Measurements from ENCODE around the gene ZNF263. TPM values are rescaled to one million over a fixed set of nuclear protein-coding genes. Genes with fewer than 3 reads are reported as not detected.
"Not testable (repeated sequence)": the region's sequence is repeated elsewhere in the genome, so short reads cannot be mapped to it uniquely, and the experiment has no call there.

Gene ZNF263
- polyA plus RNA-seq, 1 donor (not counting 4 experiments of a cell fraction or from before 2014, with no cell fraction given) = 13.9 TPM

DNA sequence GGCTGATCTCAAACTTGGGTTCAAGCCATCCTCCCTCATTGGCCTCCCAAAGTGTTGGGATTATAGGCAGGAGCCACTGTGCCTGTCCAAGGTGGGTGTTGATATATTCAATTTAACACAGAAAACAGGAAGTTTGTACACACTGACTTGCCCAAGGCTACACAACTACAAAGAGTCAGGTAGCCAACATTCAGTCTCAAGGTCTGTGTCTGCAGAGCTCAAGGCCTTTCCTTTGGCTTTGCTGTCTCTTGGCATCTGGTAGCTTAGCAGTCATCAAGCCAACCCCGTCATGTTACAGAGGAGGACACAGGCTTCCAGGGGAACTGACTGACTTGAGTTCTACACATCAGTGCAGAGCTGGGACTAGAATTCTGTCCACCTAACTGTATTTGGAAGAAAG, 15.0 kb upstream of the ZNF263 start:
- no peaks in the 10 kb centered on the region for H3K9me3 ChIP-seq (ENCODE audit: control insufficient read depth, low read depth, low read length)
- DNase-seq (ENCODE audit: low read depth, low spot score) (no peak), FAIRE-seq (no peak)
- no peak overlapping the region for H3K9ac ChIP-seq (ENCODE audit: control insufficient read depth, extremely low read depth, insufficient read depth, low read length)
- H3K27me3 ChIP-seq (ENCODE audit: control insufficient read depth, extremely low read depth, insufficient read depth, low read length) = no peaks in the 10 kb centered on the region
- H3K27ac ChIP-seq (ENCODE audit: control insufficient read depth, insufficient read depth, low read length) = no peak overlapping the region
- TF ChIP-seq, protein P1, sequence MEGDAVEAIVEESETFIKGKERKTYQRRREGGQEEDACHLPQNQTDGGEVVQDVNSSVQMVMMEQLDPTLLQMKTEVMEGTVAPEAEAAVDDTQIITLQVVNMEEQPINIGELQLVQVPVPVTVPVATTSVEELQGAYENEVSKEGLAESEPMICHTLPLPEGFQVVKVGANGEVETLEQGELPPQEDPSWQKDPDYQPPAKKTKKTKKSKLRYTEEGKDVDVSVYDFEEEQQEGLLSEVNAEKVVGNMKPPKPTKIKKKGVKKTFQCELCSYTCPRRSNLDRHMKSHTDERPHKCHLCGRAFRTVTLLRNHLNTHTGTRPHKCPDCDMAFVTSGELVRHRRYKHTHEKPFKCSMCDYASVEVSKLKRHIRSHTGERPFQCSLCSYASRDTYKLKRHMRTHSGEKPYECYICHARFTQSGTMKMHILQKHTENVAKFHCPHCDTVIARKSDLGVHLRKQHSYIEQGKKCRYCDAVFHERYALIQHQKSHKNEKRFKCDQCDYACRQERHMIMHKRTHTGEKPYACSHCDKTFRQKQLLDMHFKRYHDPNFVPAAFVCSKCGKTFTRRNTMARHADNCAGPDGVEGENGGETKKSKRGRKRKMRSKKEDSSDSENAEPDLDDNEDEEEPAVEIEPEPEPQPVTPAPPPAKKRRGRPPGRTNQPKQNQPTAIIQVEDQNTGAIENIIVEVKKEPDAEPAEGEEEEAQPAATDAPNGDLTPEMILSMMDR (optimal IDR thresholded peaks at IDR 0.05 in 1 of 3, IDR thresholded peaks at IDR 0.05 in 1 of 3, conservative IDR thresholded peaks at IDR 0.05 in 1 of 3; ENCODE audit: extremely low read depth in 1 of 3, insufficient read depth in 2 of 3, low read length in 3 of 3) = no peak
- TF ChIP-seq EZH2 (IDR thresholded peaks at IDR 0.05; ENCODE audit: low read length) = no peak
- H3K36me3 ChIP-seq (ENCODE audit: control insufficient read depth in 2 of 2, extremely low read depth in 1 of 2, insufficient read depth in 2 of 2, low read length in 2 of 2) = no peaks in the 10 kb centered on the region
- no peak overlapping the region for H3K4me2 ChIP-seq (ENCODE audit: control insufficient read depth, extremely low read depth, insufficient read depth, low read depth, low read length)
- H2AFZ ChIP-seq (ENCODE audit: control insufficient read depth, low read length) = no peak overlapping the region
- H3K4me1 ChIP-seq (ENCODE audit: control insufficient read depth, extremely low read depth, insufficient read depth, low read length) = peaks cover 4% of the 10 kb centered on the region
- no peaks in the 10 kb centered on the region for H3K79me2 ChIP-seq (ENCODE audit: control insufficient read depth, insufficient read depth, low read length)
- H3K9me1 ChIP-seq (ENCODE audit: control insufficient read depth, extremely low read depth, insufficient read depth, low read length) = no peaks in the 10 kb centered on the region
- no peaks in the 10 kb centered on the region for H4K20me1 ChIP-seq (ENCODE audit: control insufficient read depth, extremely low read depth, insufficient read depth, low read length)
- dilution Hi-C loops (cut with MboI; ENCODE audit: extremely low pct_ligation_motif_present, low sequenced_read_pairs) = no loop called here
- no peak overlapping the region for H3K4me3 ChIP-seq (ENCODE audit: control insufficient read depth in 2 of 3, extremely low read depth in 1 of 3, insufficient read depth in 2 of 3, low read depth in 1 of 3, low read length in 3 of 3)

GRCh38 chr16:3270718-3271117, 12.6 kb upstream of the ZNF263 start:
- not testable (repeated sequence) for FAIRE-seq; H3K27ac ChIP-seq (ENCODE audit: control insufficient read depth, insufficient read depth, low read length)

DNA sequence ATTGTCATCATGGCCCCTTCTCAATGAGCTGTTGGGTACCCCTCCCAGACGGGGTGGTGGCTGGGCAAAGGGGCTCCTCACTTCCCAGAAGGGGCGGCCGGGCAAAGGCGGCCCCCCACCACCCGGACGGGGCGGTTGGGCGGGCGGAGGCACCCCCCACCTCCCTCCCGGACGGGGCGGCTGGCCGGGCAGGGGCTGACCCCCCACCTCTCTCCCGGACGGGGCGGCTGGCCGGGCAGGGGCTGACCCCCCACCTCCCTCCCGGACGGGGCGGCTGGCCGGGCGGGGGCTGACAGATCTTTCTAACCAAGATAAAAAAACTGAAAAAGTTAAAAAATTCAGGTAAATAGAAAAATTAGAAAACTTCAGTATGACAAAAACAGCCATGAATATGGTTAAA, 12.0 kb upstream of the ZNF263 start:
- dilution Hi-C loops (cut with MboI; ENCODE audit: extremely low pct_ligation_motif_present, low sequenced_read_pairs); H3K4me3 ChIP-seq (ENCODE audit: control insufficient read depth in 2 of 3, extremely low read depth in 1 of 3, insufficient read depth in 2 of 3, low read depth in 1 of 3, low read length in 3 of 3); H3K36me3 ChIP-seq (ENCODE audit: control insufficient read depth in 2 of 2, extremely low read depth in 1 of 2, insufficient read depth in 2 of 2, low read length in 2 of 2); H3K9me3 ChIP-seq (ENCODE audit: control insufficient read depth, low read depth, low read length); H3K27me3 ChIP-seq (ENCODE audit: control insufficient read depth, extremely low read depth, insufficient read depth, low read length); H3K4me2 ChIP-seq (ENCODE audit: control insufficient read depth, extremely low read depth, insufficient read depth, low read depth, low read length); H2AFZ ChIP-seq (ENCODE audit: control insufficient read depth, low read length); H3K27ac ChIP-seq (ENCODE audit: control insufficient read depth, insufficient read depth, low read length); H3K4me1 ChIP-seq (ENCODE audit: control insufficient read depth, extremely low read depth, insufficient read depth, low read length); H4K20me1 ChIP-seq (ENCODE audit: control insufficient read depth, extremely low read depth, insufficient read depth, low read length); H3K9me1 ChIP-seq (ENCODE audit: control insufficient read depth, extremely low read depth, insufficient read depth, low read length); DNase-seq (ENCODE audit: low read depth, low spot score); FAIRE-seq; H3K9ac ChIP-seq (ENCODE audit: control insufficient read depth, extremely low read depth, insufficient read depth, low read length); H3K79me2 ChIP-seq (ENCODE audit: control insufficient read depth, insufficient read depth, low read length): not testable (repeated sequence)

More at GRCh38 chr16:3270718-3271117, 12.6 kb upstream of the ZNF263 start:
- H4K20me1 ChIP-seq (ENCODE audit: control insufficient read depth, extremely low read depth, insufficient read depth, low read length); H3K36me3 ChIP-seq (ENCODE audit: control insufficient read depth in 2 of 2, extremely low read depth in 1 of 2, insufficient read depth in 2 of 2, low read length in 2 of 2); H3K9me3 ChIP-seq (ENCODE audit: control insufficient read depth, low read depth, low read length); H2AFZ ChIP-seq (ENCODE audit: control insufficient read depth, low read length); H3K4me1 ChIP-seq (ENCODE audit: control insufficient read depth, extremely low read depth, insufficient read depth, low read length); H3K79me2 ChIP-seq (ENCODE audit: control insufficient read depth, insufficient read depth, low read length); DNase-seq (ENCODE audit: low read depth, low spot score); dilution Hi-C loops (cut with MboI; ENCODE audit: extremely low pct_ligation_motif_present, low sequenced_read_pairs); H3K27me3 ChIP-seq (ENCODE audit: control insufficient read depth, extremely low read depth, insufficient read depth, low read length); H3K4me2 ChIP-seq (ENCODE audit: control insufficient read depth, extremely low read depth, insufficient read depth, low read depth, low read length); H3K9me1 ChIP-seq (ENCODE audit: control insufficient read depth, extremely low read depth, insufficient read depth, low read length); H3K4me3 ChIP-seq (ENCODE audit: control insufficient read depth in 2 of 3, extremely low read depth in 1 of 3, insufficient read depth in 2 of 3, low read depth in 1 of 3, low read length in 3 of 3); H3K9ac ChIP-seq (ENCODE audit: control insufficient read depth, extremely low read depth, insufficient read depth, low read length): not testable (repeated sequence)
